ENCODE measurements around the gene SERPINA5.

DNA sequence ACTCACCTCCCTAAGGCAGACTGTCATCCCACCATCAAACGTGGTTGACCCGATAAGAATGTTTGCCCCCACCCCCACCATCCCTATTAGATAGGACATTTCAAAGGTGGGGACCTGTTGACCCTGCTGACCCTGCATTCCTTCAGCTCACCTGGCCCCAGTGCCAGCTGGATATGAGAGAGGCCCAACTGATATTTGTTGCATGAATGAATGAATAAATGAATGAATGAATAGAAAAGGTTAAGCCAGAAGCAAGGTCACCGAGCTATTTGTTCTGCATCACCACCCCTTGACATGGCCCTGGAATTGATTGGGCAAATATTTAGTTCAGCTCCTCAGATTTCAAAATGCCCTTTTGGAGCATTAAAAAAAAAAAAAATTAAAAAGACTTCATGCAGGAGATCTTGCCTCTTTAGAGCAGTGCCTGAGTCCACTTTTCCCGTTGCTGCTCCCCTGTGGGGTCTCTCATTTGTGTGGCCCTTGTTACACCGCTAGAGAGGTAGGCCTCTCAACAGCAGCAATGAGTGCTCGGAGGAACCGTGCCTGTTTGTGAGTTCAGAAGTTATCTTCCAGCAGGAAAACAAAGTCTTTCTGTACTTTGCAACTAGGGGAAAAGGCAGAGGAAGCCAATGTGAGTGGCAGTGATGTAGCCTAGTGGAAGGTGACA lies 8.5 kb upstream of the SERPINA5 start:
- TF ChIP-seq, protein P1, sequence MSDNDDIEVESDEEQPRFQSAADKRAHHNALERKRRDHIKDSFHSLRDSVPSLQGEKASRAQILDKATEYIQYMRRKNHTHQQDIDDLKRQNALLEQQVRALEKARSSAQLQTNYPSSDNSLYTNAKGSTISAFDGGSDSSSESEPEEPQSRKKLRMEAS (IDR thresholded peaks at IDR 0.05; ENCODE audit: low read depth, low read length), result no peak
- TF ChIP-seq GABPA (IDR thresholded peaks at IDR 0.05; ENCODE audit: low read depth), result no peak
- TF ChIP-seq, protein P2, sequence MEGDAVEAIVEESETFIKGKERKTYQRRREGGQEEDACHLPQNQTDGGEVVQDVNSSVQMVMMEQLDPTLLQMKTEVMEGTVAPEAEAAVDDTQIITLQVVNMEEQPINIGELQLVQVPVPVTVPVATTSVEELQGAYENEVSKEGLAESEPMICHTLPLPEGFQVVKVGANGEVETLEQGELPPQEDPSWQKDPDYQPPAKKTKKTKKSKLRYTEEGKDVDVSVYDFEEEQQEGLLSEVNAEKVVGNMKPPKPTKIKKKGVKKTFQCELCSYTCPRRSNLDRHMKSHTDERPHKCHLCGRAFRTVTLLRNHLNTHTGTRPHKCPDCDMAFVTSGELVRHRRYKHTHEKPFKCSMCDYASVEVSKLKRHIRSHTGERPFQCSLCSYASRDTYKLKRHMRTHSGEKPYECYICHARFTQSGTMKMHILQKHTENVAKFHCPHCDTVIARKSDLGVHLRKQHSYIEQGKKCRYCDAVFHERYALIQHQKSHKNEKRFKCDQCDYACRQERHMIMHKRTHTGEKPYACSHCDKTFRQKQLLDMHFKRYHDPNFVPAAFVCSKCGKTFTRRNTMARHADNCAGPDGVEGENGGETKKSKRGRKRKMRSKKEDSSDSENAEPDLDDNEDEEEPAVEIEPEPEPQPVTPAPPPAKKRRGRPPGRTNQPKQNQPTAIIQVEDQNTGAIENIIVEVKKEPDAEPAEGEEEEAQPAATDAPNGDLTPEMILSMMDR (IDR thresholded peaks at IDR 0.05 in 2 of 3, conservative IDR thresholded peaks at IDR 0.05 in 1 of 3; ENCODE audit: control insufficient read depth in 2 of 3, extremely low read depth in 1 of 3, insufficient read depth in 1 of 3, low read depth in 3 of 3, low read length in 3 of 3), result no peak
- no peak for TF ChIP-seq NR2F1 (conservative IDR thresholded peaks at IDR 0.05)
- TF ChIP-seq EZH2 (IDR thresholded peaks at IDR 0.05; ENCODE audit: borderline replicate concordance, control insufficient read depth, low read depth, low read length), result no peak
- no peak for TF ChIP-seq JUND (IDR thresholded peaks at IDR 0.05; ENCODE audit: low read depth, low read length)
- no peak for TF ChIP-seq HDAC2 (IDR thresholded peaks at IDR 0.05)
- TF ChIP-seq, protein P3, sequence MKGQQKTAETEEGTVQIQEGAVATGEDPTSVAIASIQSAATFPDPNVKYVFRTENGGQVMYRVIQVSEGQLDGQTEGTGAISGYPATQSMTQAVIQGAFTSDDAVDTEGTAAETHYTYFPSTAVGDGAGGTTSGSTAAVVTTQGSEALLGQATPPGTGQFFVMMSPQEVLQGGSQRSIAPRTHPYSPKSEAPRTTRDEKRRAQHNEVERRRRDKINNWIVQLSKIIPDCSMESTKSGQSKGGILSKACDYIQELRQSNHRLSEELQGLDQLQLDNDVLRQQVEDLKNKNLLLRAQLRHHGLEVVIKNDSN (IDR thresholded peaks at IDR 0.05; ENCODE audit: borderline replicate concordance, extremely low read length, insufficient read depth, low read depth, low read length), result no peak
